ENCODE results near the gene CST3. TPM values are rescaled to one million over a fixed set of nuclear protein-coding genes. Genes with fewer than 3 reads are reported as not detected.

CST3 gene
- total and polyA plus RNA-seq, 2 of the 8 experiments (the other 6 are each of a cell fraction or from before 2014, with no cell fraction given): 53.2 to 184 TPM

DNA sequence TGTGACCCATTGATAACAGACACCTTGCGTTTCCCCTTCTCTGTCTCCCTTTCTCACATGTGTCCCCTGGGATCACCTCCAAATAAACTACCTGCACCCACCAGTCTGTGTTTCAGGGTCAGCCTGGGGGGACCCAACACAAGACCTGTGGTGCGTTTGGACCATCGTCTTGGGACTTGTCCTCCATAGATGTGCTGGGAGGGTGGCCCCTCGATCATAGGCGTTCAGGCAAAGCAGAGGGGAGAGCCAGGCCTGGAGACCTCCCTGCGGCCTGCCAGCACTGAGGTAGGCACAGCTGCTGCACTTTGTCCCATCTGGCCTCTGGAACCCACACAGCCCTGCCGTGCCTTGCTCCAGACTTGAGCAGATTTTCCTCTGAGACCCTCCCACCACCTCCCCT lies 50.1 kb downstream of the CST3 start:
- no peak overlapping the region for H3K4ac ChIP-seq (replicated peaks; ENCODE audit: insufficient read length, low read depth, low read length)
- no peaks in the 10 kb centered on the region for H3K23me2 ChIP-seq (ENCODE audit: low read depth, low read length)
- no peak overlapping the region for H4K5ac ChIP-seq (ENCODE audit: insufficient read length, low read depth, low read length)
- H3K9me3 ChIP-seq (ENCODE audit: insufficient read depth in 2 of 2, low read depth in 1 of 2, low read length in 1 of 2): peaks cover 0 to 7% of the 10 kb centered on the region in 2 experiments; a peak in 1 of 4 replicates
- H3K36me3 ChIP-seq (ENCODE audit: control insufficient read depth in 2 of 4, insufficient read depth in 4 of 4, low read length in 3 of 4): no peaks in the 10 kb centered on the region
- peak in 1 of 2 experiments; percentile 37 for DNase-seq (ENCODE audit: low read depth in 1 of 2, low spot score in 2 of 2)
- no peaks in the 10 kb centered on the region; a peak in 1 of 7 replicates for H3K27me3 ChIP-seq (replicated peaks in 1 of 4; ENCODE audit: control insufficient read depth in 3 of 4, extremely low read depth in 1 of 4, insufficient read depth in 3 of 4, low read length in 3 of 4)
- CTCF ChIA-PET (ENCODE audit: partially characterized antibody): interaction anchor here (0.9 to 6.3 kb wide), 5 partner anchors 11 to 144 kb away, joined by 3 to 99 read pairs (median 4); partner anchors contain the start of gene CST11
- H3K56ac ChIP-seq (replicated peaks; ENCODE audit: insufficient read length, low read depth, low read length): no peak overlapping the region
- FAIRE-seq: no peak
- peak overlapping the region; percentile 44; the same call in 1 of the 2 replicates for H2BK12ac ChIP-seq (ENCODE audit: low read depth, low read length)
- H2AFZ ChIP-seq (ENCODE audit: low read length): no peak overlapping the region
- no peak overlapping the region for H3K18ac ChIP-seq (ENCODE audit: extremely low read depth, low read length)
- H4K20me1 ChIP-seq (replicated peaks in 1 of 2; ENCODE audit: control insufficient read depth in 1 of 2, insufficient read depth in 2 of 2, low read length in 2 of 2): no peaks in the 10 kb centered on the region
- H3K23ac ChIP-seq (ENCODE audit: insufficient read length): no peak overlapping the region
- H3K4me1 ChIP-seq (replicated peaks in 1 of 4; ENCODE audit: control insufficient read depth in 3 of 4, insufficient read depth in 4 of 4, low read length in 3 of 4): peaks cover 0 to 2% (median 0%) of the 10 kb centered on the region in 4 experiments; a peak in 1 of 7 replicates
- H4K8ac ChIP-seq (ENCODE audit: extremely low read depth, insufficient read depth, low read length): peak overlapping the region; percentile 35; the same call in 1 of the 2 replicates
- 0 out of 2 replicates have a peak overlapping the region, but pooled peaks have one; percentile 3 for H2BK5ac ChIP-seq (ENCODE audit: low read depth, low read length)
- no peak overlapping the region for H2BK120ac ChIP-seq (replicated peaks; ENCODE audit: low read depth, low read length)
- H3K14ac ChIP-seq (ENCODE audit: insufficient read length): no peak overlapping the region
- no peak overlapping the region for H3K4me2 ChIP-seq (ENCODE audit: insufficient read depth in 1 of 2, low read depth in 2 of 2, low read length in 2 of 2)
- peak overlapping the region; percentile 48; the same call in 1 of the 2 replicates for H2BK20ac ChIP-seq (ENCODE audit: low read length)
- no peak overlapping the region for H3K4me3 ChIP-seq (ENCODE audit: extremely low read depth in 1 of 4, insufficient read depth in 2 of 4, low read depth in 3 of 4, low read length in 4 of 4)
- peak overlapping the region; percentile 39; the same call in 1 of the 2 replicates for H2AK5ac ChIP-seq (ENCODE audit: low read depth, low read length)
- H4K91ac ChIP-seq (replicated peaks; ENCODE audit: insufficient read length, low read length): no peak overlapping the region
- no peaks in the 10 kb centered on the region for H3K79me1 ChIP-seq (ENCODE audit: low read depth, low read length)
- no peak overlapping the region for H3K27ac ChIP-seq (ENCODE audit: low read depth, low read length)
- H3K79me2 ChIP-seq (ENCODE audit: control insufficient read depth in 1 of 2, insufficient read depth in 2 of 2, low read length in 2 of 2): no peaks in the 10 kb centered on the region
- POLR2A ChIA-PET (ENCODE audit: partially characterized antibody): no interaction called here
- no peak overlapping the region for H3K9ac ChIP-seq (replicated peaks in 1 of 4; ENCODE audit: extremely low read depth in 1 of 4, low read depth in 3 of 4, low read length in 3 of 4)
- 78% methylated on average over 7 of the region's 7 CpGs; no CpG with 5 or more reads in 1 of the 2 experiments for WGBS, 2 experiments (ENCODE audit: extremely low coverage in 1 of 2, insufficient coverage in 1 of 2, insufficient read length in 1 of 2, insufficient replicate concordance in 2 of 2, low coverage in 1 of 2, low lambda C conversion rate in 2 of 2, missing lambda C conversion rate in 1 of 2)
- H2BK15ac ChIP-seq (ENCODE audit: low read length): 0 out of 2 replicates have a peak overlapping the region, but pooled peaks have one; percentile 92
- no peak for TF ChIP-seq TCF12 (IDR thresholded peaks at IDR 0.05; ENCODE audit: low read depth, low read length)
- TF ChIP-seq POU5F1 (IDR thresholded peaks at IDR 0.05; ENCODE audit: low read depth, low read length): no peak
- no peak for TF ChIP-seq EP300 (IDR thresholded peaks at IDR 0.05; ENCODE audit: borderline replicate concordance in 1 of 2, low read depth in 2 of 2, low read length in 2 of 2)
- TF ChIP-seq CHD1 (IDR thresholded peaks at IDR 0.05; ENCODE audit: low read depth, low read length): no peak
- TF ChIP-seq SIN3A (conservative IDR thresholded peaks at IDR 0.05 in 1 of 2, IDR thresholded peaks at IDR 0.05 in 1 of 2; ENCODE audit: low read depth in 1 of 2, low read length in 2 of 2): no peak
- TF ChIP-seq CHD2 (IDR thresholded peaks at IDR 0.05; ENCODE audit: low read length): no peak
- no peak for TF ChIP-seq RXRA (IDR thresholded peaks at IDR 0.05; ENCODE audit: insufficient read depth, low read depth, low read length)
- no peak for TF ChIP-seq BACH1 (IDR thresholded peaks at IDR 0.05; ENCODE audit: low read length)
- TF ChIP-seq TAF7 (optimal IDR thresholded peaks at IDR 0.05; ENCODE audit: borderline replicate concordance, low read depth, low read length): no peak
- TF ChIP-seq CTCF (IDR thresholded peaks at IDR 0.05; ENCODE audit: control extremely low read depth in 1 of 3, insufficient read depth in 1 of 3, low read depth in 1 of 3, low read length in 3 of 3): no peak
- TF ChIP-seq FOSL1 (IDR thresholded peaks at IDR 0.05; ENCODE audit: insufficient read depth, low read depth, low read length): no peak

All from H1 (cell line).